ENCODE data around the gene ZNF662.

GRCh38 chr3:42911551-42911950, 5.6 kb downstream of the ZNF662 start:
- TF ChIP-seq POLR2A (IDR thresholded peaks at IDR 0.05) = no peak
- TF ChIP-seq EP300 (IDR thresholded peaks at IDR 0.05; ENCODE audit: low read depth) = no peak

Data from transverse colon (tissue), 1 donor.